KG1 (cell line): ENCODE measurements around the gene FUT9.
"Not testable (repeated sequence)": the region's sequence is repeated elsewhere in the genome, so short reads cannot be mapped to it uniquely, and the experiment has no call there.

Experiments
- DNase-seq: peaks from one replicate; lab custom pipeline; 2025; lab: John Stamatoyannopoulos, UW

FUT9 gene

GRCh38 chr6:96186094-96186493 is 170.3 kb downstream of the FUT9 start:
- no peak for DNase-seq

GRCh38 chr6:96186516-96187195 is 170.9 kb downstream of the FUT9 start:
- DNase-seq = no peak

GRCh38 chr6:96194675-96195074 is 178.9 kb downstream of the FUT9 start:
- no peak for DNase-seq

- DNase-seq = no peak
Observed at GRCh38 chr6:96195272-96195671, 179.5 kb downstream of the FUT9 start.

GRCh38 chr6:96196633-96197032 is 180.9 kb downstream of the FUT9 start:
- no peak for DNase-seq

- no peak for DNase-seq
Observed at GRCh38 chr6:96197241-96197640, 181.5 kb downstream of the FUT9 start.

GRCh38 chr6:96202571-96202970 is 186.8 kb downstream of the FUT9 start:
- DNase-seq = no peak

GRCh38 chr6:96211341-96211740 is 195.6 kb downstream of the FUT9 start:
- no peak for DNase-seq

GRCh38 chr6:96212066-96212465 is 196.3 kb downstream of the FUT9 start:
- DNase-seq = no peak

- no peak for DNase-seq
Observed at GRCh38 chr6:96213784-96214183, 198.0 kb downstream of the FUT9 start.

GRCh38 chr6:96223695-96224094 is 207.9 kb downstream of the FUT9 start:
- DNase-seq = no peak

GRCh38 chr6:96227135-96227534 is 211.4 kb downstream of the FUT9 start:
- DNase-seq = no peak

- DNase-seq = no peak
Observed at GRCh38 chr6:96234444-96234843, 218.7 kb downstream of the FUT9 start.

- no peak for DNase-seq
Observed at GRCh38 chr6:96235927-96236326, 220.2 kb downstream of the FUT9 start.

GRCh38 chr6:96236471-96236870 is 220.7 kb downstream of the FUT9 start:
- DNase-seq = no peak

GRCh38 chr6:96237638-96238347 is 222.0 kb downstream of the FUT9 start:
- DNase-seq = no peak

GRCh38 chr6:96246563-96246962 is 230.8 kb downstream of the FUT9 start:
- no peak for DNase-seq

GRCh38 chr6:96249755-96250154 is 234.0 kb downstream of the FUT9 start:
- no peak for DNase-seq

GRCh38 chr6:96257751-96258150 is 242.0 kb downstream of the FUT9 start:
- DNase-seq = no peak

GRCh38 chr6:96260787-96261430 is 245.1 kb downstream of the FUT9 start:
- DNase-seq = not testable (repeated sequence)
